ENCODE results near the gene APCDD1L.
A peak's percentile ranks its signal among the peaks of the same experiment; 100 is the strongest.

APCDD1L gene

GRCh38 chr20:58466095-58466708 lies 49.0 kb downstream of the APCDD1L start:
- DNase-seq (ENCODE audit: low spot score), result no peak

- no peak for DNase-seq (ENCODE audit: low spot score)
Observed at GRCh38 chr20:58464838-58465237, 50.4 kb downstream of the APCDD1L start.

GRCh38 chr20:58463256-58463655 lies 51.9 kb downstream of the APCDD1L start:
- no peak for DNase-seq (ENCODE audit: low spot score)

DNA sequence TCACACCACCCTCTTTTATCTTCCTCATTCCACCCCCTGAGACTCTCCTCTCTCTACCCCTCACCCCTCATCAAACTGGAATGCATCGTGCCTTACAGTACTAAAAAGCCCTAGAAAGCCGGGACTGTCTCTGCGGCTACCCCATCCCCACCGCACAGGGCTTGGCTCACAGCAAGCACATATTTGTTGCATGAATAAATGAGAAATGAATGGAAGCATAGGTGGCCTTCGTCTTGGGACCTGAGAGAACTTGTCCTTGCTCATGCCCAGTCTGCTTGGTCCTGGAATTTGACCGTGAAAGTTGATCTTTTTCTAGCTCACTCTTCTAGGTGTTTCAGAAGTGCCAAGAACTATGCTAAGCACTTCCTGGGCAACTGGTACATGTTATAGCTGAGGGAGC lies 53.3 kb downstream of the APCDD1L start:
- DNase-seq (ENCODE audit: low spot score), result no peak

DNA sequence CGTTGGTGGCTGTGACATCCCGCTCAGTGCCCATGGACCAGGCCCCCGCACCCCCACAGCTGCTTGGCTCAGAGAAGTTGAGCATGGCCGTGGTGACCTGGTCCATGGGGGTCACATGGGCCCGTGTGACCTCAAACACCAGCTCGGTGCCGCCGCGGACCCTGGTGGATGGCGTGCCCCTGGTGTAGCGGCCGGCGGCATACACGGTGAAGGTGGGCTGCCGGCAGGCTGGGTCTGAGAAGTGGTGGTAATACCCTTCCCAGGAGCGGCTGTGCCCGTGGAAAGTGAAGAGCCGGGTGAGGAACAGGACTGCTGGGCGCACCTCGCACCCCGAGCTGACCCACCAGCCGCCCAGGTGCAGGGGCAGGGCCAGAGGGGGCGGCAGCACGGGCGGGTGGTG lies 54.1 kb downstream of the APCDD1L start:
- no peak for DNase-seq (ENCODE audit: low spot score)

- no peak for DNase-seq (ENCODE audit: low spot score)
Observed at GRCh38 chr20:58459058-58459750, 56.0 kb downstream of the APCDD1L start.

DNA sequence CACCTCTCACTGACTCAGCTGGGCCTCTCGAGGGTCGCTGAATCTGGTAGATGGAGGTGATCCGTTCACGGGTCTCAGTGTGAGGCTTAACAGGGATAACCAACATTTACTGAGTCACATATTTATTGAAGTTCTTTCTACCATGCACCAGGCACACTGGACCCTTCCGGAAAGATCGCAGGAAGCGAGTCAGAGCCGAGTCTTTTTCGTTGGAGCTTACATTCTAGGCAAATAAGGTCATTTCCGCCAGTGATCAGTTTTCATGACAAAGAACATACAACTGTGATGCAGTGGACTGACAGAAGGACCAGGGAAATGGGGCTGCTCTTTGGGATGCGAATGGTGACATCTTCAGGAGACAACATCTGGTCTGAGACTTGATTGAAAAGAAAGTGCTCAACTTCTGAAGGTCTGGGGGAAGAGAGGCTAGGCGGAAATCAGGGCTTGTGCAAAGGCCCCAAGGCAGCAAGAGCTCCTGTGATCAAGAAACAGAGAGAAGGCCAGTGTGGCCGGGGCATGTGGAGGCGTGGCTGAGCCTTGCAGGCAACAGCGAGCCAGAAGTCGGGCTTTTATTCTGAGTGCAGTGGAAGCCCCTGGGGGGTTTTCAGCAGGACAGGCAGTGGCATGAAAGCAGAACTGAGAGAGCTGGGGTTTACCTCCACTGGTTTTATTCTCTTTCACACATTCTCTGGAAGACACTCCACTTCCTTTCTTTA lies 56.7 kb downstream of the APCDD1L start:
- no peak for DNase-seq (ENCODE audit: low spot score)

- no peak for DNase-seq (ENCODE audit: low spot score)
Observed at GRCh38 chr20:58457083-58457695, 58.0 kb downstream of the APCDD1L start.

- DNase-seq (ENCODE audit: low spot score), result no peak
Observed at GRCh38 chr20:58454460-58454859, 60.7 kb downstream of the APCDD1L start.

DNA sequence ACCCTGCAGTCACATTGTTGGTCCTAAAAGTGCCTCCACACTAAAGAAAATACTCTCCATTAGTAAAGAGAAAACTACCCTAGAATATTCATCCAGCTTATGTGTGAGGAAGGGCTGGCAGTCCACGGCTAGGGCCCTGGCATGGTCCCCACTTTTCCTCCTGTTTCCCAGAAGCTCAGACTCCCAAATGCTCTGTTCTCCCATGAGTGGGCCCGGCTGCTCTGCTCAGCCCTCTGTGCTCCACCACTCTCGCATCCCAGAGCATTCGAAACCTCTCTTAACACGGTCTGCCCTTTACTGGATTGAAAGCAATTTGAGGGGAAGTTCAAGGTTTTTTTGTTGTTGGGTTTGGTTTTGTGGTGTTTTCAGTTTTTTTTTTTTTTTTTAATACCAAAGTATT lies 61.8 kb downstream of the APCDD1L start:
- no peak for DNase-seq (ENCODE audit: low spot score)

- no peak for DNase-seq (ENCODE audit: low spot score)
Observed at GRCh38 chr20:58452667-58453255, 62.4 kb downstream of the APCDD1L start.

DNA sequence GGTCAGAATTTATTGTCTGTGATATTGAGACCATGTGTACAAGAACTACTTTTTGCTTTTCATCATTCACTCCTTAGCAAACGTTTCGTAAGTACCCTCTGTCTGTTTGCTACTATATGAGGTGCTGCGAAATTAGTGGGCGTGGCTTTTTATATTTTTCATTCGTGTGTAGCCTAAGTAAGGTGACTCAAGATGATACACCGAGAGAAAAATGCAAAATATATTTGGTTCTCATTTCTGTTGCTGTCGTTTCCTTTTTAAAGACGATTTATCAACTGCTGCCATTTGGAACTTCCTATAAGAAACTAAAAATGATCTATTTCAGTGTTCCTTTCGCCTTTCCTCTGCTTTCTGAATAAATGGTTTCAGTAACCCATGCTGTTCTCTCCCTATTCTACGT lies 64.9 kb downstream of the APCDD1L start:
- DNase-seq (ENCODE audit: low spot score), result no peak

DNA sequence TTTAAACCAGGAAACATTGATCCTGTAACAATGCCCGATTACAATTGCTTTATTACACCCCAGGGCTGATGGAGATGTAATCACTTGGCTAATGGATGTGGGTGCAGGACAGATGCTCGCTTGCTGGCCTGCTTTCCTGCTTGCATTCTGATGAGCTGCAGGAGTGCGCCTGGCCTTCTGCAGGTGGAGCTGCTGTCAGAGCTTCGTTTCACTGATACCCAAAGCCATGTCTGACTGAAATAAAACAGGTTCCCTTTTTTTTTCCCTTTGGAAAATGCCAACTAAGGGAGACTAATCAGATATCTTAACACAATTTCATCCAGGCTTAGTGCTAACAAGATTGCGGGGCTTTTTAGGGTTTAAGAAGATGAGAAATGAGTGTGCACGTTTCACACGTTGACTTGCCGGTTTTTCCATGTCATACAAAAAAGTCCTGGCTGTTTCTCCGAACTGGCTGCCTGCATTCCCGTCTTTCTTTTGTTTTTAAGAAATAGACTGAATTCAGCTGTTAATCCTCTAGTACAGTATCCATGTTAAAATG lies 65.4 kb downstream of the APCDD1L start:
- no peak for DNase-seq (ENCODE audit: low spot score)

DNA sequence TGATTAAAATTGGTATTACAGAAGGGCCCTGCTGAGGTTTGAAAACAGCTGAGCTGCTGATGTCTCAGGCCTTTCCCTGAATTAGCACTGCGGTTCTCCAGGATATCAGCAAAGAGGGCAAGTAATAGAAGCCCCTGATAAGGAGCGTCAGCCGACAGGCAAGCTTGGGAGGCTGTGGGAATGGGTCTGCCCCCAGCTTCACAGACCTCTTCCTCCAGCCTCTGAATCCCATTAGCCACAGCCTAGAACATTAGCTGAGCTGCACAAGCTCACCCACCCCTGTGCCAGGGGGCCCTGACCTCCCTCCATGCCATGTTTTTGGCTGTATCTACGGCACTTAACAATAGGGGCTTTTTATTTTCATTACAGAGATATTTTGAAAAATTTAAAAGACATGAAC lies 66.2 kb downstream of the APCDD1L start:
- no peak for DNase-seq (ENCODE audit: low spot score)

DNA sequence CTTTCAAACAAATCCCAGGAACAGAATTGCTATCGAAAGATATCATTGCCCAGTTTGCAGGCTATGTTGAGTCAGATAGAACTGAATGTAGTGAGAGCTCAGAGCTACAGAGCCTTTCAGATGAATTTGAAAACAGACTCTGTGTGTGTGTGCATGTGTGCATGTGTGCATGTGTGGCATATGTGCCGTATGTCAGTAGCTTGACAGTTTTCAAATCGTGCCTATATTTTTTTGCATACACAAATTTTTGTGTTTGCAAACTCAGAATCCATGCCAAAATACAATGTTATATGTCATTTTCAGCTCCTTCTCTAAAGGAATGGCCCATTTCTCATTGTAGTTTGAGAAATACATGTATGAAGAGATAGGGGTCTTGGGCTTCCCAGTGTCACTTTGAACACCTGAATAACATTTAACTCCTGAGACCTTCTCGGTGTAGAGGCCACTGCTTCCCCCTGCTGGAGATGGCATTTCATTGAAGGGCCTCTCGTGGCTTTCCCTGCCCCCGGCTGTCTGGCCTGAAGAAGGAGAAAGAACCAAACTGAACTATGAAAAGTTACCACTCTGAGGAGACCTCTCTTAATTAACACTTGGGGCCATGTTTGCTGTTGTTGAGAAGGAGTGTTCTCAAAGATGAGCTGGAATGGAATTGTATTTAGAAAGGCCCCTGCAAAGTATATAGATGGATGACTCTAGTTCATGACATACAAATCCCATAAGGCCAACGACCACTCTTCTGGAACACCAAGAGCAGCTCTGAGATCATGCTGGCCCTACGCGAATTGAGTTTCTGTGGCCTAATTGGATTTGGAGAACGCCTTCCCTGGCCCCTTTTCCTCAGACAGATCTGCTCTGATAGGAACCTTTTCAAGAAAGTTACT lies 67.4 kb downstream of the APCDD1L start:
- DNase-seq (ENCODE audit: low spot score), result peak; percentile 59

DNA sequence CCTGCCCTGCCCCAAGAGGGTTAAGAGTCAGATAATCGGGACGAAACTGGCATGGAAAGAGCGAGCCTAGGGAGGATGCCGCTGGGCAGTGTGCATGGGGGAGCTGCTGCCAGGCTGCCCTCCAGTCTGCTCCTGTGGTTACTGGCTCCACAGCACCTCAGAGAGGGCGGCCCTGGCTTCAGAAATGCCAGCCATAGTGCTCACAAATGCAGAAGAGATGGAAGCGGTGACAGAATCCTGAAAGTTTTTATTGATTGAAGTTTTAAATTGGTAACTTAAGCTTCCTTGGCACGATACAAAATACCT lies 68.3 kb downstream of the APCDD1L start:
- DNase-seq (ENCODE audit: low spot score), result no peak

DNA sequence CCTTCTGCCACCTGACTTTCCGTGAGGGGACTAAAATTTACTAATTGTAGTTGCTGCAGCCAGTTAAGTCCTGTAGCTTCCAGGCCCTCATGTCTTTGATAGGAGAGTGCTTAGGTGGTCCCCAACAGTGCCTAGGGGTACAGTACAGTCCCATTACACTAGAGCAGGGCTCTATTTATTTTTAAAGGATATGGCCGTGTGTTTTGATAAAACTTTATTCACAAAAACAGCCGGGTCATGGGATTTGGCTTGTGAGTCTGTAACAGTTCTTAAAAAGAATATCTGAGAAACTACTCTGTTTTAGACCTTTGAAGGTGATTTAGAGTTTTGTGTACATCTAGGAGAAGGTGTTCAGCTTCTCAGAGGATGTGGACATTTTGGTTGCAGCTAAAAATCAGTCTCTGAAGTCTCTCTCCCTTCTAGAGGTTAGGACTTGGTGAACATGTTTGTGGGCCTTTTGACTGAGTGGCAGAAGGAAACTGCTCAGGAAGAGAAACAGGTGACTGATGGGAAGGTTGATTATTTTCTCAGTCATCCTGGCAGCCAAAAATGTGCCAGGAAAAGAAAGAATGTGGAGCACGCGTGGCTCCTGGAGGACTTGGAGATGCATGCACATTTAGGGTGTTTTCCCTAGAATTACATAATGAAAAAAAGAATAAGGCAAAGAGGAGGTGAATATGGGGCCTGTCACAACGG lies 68.8 kb downstream of the APCDD1L start:
- no peak for DNase-seq (ENCODE audit: low spot score)

DNA sequence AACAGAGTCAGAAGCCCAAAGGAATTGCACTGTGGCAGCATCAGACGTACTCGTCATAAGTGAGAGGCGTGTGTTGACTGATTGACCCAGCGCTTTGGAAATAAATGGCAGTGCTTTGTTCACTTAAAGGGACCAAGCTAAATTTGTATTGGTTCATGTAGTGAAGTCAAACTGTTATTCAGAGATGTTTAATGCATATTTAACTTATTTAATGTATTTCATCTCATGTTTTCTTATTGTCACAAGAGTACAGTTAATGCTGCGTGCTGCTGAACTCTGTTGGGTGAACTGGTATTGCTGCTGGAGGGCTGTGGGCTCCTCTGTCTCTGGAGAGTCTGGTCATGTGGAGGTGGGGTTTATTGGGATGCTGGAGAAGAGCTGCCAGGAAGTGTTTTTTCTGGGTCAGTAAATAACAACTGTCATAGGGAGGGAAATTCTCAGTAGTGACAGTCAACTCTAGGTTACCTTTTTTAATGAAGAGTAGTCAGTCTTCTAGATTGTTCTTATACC lies 70.4 kb downstream of the APCDD1L start:
- DNase-seq (ENCODE audit: low spot score), result no peak

DNA sequence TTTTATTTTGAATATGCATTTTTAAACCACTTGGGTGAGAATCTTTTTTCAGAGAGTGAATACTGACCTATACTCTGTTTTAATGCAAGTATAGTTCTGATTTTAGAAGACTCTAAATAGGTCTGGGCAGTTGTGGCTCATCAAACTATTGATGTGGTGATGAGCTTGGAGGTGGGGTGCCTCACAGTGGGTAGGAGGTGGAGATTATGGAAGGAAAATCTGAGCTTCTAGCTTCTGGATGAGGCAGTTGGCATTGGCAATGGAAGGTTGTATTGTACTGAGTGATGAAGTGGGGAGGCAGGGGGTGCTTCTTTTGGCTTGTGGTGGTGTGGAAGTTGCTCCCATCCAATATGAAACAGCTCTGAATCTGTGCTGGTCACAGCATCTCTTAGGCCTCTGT lies 73.5 kb downstream of the APCDD1L start:
- DNase-seq (ENCODE audit: low spot score), result no peak

DNA sequence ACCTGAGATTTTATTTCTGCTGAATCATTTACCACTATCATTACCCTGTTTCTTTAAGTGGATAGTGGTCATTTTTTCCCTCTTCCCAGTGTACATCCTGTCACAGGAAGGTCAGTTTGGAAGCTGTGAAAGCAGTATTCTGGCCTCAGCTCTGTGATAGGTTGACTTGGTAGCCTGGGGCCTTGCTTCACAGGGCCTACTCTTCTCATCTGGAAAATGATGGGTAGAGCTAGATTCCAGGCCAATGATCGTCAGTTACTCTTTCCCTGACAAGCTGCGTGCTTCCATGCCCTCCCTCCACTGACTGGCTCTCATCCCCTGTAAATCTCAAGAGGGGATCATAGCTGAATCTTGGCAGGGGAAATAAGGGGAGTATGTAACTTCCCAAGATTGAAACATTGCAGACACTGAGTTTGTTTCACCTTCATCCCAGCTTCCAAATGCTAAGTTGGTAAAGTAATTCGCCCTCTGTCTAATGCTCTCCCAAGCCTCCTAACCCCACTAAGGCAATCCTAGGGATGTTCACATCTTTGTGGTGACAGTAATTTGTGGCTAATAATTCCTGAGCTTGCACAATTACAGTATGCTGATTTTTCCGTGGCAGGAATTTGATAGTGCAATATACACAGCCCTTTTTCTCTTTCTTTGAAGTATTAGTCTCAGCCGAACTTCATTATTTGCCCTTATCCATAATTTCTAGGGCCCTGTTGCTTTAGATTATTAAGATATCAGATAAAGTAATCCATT lies 75.0 kb downstream of the APCDD1L start:
- no peak for DNase-seq (ENCODE audit: low spot score)
